ENCODE data around the gene UGCG. TPM values are rescaled to one million over a fixed set of nuclear protein-coding genes. Genes with fewer than 3 reads are reported as not detected.
"Not testable (repeated sequence)": the region's sequence is repeated elsewhere in the genome, so short reads cannot be mapped to it uniquely, and the experiment has no call there.

Gene UGCG
- total and polyA plus RNA-seq, 12 donors = 11.1 to 42.6 (median 13.6) TPM

- Histone ChIP-seq H3K27ac (no peak overlapping the region), H3K9me3 (peaks cover 0 to 10% (median 0%) of the 10 kb centered on the region in 11 donors), H3K27me3 (no peaks in the 10 kb centered on the region), H3K4me1 (no peaks in the 10 kb centered on the region), H3K4me3 (no peak overlapping the region), H3K36me3 (no peaks in the 10 kb centered on the region)
- DNase-seq (no peak), ATAC-seq (no peak)
- intact Hi-C loops (cut with DNase I) = no loop called here
- 94 to 95% methylated on average over 2 of the region's 2 CpGs for WGBS, 2 donors
- TF ChIP-seq CTCF (IDR thresholded peaks at IDR 0.05) = no peak
These were observed 19.2 kb upstream of the UGCG start for GRCh38 chr9:111877420-111877819.

- H3K4me3 ChIP-seq = no peak overlapping the region
- no peaks in the 10 kb centered on the region for H3K27me3 ChIP-seq
- no peak overlapping the region for H3K27ac ChIP-seq
- no peaks in the 10 kb centered on the region for H3K36me3 ChIP-seq
- DNase-seq (no peak), ATAC-seq (no peak)
- peaks cover 0 to 10% (median 0%) of the 10 kb centered on the region in 11 donors for H3K9me3 ChIP-seq
- H3K4me1 ChIP-seq = no peaks in the 10 kb centered on the region
- intact Hi-C loops (cut with DNase I) = no loop called here
- WGBS, 2 donors = 65 to 97% methylated on average over 3 of the region's 3 CpGs
- TF ChIP-seq CTCF (IDR thresholded peaks at IDR 0.05) = no peak
These were observed 17.7 kb upstream of the UGCG start for GRCh38 chr9:111878946-111879345.

- H3K36me3 ChIP-seq = no peaks in the 10 kb centered on the region
- ATAC-seq (no peak), DNase-seq (no peak)
- intact Hi-C loops (cut with DNase I) = no loop called here
- no peak for TF ChIP-seq CTCF (IDR thresholded peaks at IDR 0.05)
- H3K27ac ChIP-seq = no peak overlapping the region
- WGBS, 2 donors = 89 to 98% methylated on average over 19 of the region's 19 CpGs
- peaks cover 0 to 3% (median 0%) of the 10 kb centered on the region in 9 donors for H3K4me1 ChIP-seq
- no peaks in the 10 kb centered on the region for H3K27me3 ChIP-seq
- H3K4me3 ChIP-seq = no peak overlapping the region
- no peaks in the 10 kb centered on the region for H3K9me3 ChIP-seq
These were observed 9.5 kb upstream of the UGCG start for GRCh38 chr9:111886983-111887718.

GRCh38 chr9:111890334-111890733 lies 6.3 kb upstream of the UGCG start:
- ATAC-seq (no peak), DNase-seq (no peak)
- Histone ChIP-seq H3K4me1 (peaks cover 0 to 8% (median 0%) of the 10 kb centered on the region in 9 donors), H3K9me3 (no peaks in the 10 kb centered on the region), H3K27me3 (no peaks in the 10 kb centered on the region), H3K27ac (no peak overlapping the region), H3K4me3 (no peak overlapping the region), H3K36me3 (no peaks in the 10 kb centered on the region)
- intact Hi-C loops (cut with DNase I) = loop anchor here in 5 of 10 donors (10.0 kb wide), 4 partner anchors 126 to 484 kb away; partner anchors contain the start of gene PTBP3 (in 1 of the 5)
- WGBS, 2 donors = 97 to 98% methylated on average over 2 of the region's 2 CpGs
- TF ChIP-seq CTCF (IDR thresholded peaks at IDR 0.05) = no peak

- not testable (repeated sequence) for ATAC-seq, H3K4me3 ChIP-seq, H3K9me3 ChIP-seq, H3K27ac ChIP-seq, H3K36me3 ChIP-seq, DNase-seq, H3K27me3 ChIP-seq
- 95 to 98% methylated on average over 3 of the region's 3 CpGs for WGBS, 2 donors
- H3K4me1 ChIP-seq = peaks cover 0 to 14% (median 3%) of the 10 kb centered on the region in 9 donors
- intact Hi-C loops (cut with DNase I) = loop anchor here in 5 of 10 donors (10.0 kb wide), 4 partner anchors 126 to 484 kb away; partner anchors contain the start of gene PTBP3 (in 1 of the 5)
These were observed 5.7 kb upstream of the UGCG start for GRCh38 chr9:111890867-111891266.

Measured in heart right ventricle (tissue), 16 donors.